Dedifferentiated amniotic fluid mesenchymal stem cell (primary cell): ENCODE measurements around the gene APP.

Experiments used
- DNase-seq: peaks from one replicate; pipeline ENCODE4 v3.0.0-alpha.2; 2016; ENCODE audit errors: extremely low spot score

APP gene

GRCh38 chr21:25979845-25980616 lies 190.5 kb downstream of the APP start:
- DNase-seq, result no peak

DNA sequence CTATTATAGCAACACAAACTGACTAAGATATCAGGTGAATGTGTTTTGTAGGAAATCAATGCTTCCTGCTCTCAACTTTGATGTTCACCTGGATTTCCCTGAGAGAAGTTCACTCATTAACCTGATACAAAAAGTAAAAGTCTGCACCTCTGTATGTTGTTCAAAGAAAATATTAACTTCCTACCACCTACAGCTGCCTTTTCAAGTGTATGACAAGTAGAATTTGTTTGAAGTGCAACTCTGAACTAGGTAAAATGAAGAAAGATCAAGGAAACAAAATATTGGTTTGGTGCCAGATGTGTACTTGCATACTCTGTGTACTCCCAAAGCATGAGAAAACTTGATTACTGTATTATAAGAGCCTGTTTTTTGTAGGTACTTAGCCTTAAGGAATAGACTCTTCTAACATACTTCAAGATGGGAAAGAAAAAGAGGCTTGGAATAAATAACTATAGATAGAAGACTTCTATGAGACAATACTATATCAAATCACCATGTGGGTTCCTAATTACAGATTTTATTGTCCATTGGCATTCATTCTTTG lies 193.4 kb downstream of the APP start:
- no peak for DNase-seq

DNA sequence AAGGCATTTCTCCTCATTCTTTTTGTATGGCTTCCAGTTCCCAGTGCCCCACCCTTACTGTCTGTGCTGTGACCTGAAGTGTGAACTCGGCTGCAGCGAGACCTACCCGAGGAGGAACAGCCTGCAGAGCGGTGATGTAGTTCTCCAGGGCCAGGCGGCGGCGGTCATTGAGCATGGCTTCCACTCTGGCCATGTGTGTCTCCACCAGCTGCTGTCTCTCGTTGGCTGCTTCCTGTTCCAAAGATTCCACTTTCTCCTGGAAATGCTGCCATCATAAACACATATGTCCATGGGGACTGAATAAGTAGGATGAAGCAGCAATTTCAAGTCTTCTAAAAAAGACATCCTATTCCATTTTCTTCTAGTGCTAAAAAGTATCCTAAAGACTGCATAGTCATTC lies 195.6 kb downstream of the APP start:
- DNase-seq, result no peak

DNA sequence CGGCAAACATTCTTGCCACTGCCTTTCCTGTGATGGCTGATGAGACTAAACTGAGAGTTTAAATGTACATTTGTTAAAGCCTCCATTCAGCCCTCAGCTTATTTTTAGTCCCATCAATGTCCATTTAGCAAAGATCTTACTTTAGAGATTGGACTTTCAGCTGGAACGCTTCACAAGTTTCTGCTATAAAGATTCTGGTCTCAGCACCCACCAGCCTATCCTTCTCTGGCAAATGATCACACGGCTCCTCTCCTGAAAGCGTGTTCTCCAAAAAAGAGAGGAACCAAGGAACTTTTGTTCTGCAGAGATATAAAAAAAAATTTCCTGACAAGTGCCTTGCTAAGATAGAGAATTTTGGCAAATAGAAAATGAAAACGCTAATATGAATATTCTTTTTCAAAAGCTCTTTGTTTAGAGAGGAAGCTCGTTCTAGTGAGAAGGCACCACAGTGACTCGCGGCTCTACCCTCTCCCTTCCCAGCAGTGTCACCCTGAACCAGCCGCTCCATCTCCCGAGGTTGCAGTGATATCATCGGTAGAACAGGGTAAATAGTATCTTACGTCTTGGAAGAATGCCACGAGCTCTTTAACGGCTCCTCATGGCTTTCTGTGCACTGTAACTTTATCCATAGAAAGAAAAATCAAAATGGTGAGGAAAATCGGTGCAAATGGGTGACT lies 200.2 kb downstream of the APP start:
- no peak for DNase-seq

DNA sequence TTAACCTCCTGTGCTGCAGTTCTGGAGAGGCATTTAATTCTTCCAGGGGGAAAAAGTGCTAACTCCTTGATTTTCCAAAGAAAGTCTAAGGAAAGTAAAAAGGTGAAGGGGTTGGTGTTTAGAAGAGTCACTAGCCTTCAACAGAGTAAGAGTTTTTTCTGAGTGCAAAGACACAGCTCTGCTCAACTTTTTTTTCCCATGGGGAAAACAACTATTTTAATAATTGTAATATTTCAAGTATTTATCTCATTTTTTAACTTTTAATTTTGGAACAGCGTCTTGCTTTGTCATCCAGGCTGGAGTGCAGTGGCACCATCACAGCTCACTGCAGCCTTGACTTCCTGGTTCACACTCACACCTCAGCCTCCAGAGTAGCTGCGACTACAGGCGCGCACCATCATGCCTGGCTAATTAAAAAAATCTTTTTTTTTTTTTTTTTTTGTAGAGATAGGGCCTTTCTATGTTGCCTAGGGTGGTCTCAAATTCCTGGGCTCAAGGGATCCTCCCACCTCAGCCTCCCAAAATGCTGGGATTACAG lies 202.6 kb downstream of the APP start:
- DNase-seq, result no peak

DNA sequence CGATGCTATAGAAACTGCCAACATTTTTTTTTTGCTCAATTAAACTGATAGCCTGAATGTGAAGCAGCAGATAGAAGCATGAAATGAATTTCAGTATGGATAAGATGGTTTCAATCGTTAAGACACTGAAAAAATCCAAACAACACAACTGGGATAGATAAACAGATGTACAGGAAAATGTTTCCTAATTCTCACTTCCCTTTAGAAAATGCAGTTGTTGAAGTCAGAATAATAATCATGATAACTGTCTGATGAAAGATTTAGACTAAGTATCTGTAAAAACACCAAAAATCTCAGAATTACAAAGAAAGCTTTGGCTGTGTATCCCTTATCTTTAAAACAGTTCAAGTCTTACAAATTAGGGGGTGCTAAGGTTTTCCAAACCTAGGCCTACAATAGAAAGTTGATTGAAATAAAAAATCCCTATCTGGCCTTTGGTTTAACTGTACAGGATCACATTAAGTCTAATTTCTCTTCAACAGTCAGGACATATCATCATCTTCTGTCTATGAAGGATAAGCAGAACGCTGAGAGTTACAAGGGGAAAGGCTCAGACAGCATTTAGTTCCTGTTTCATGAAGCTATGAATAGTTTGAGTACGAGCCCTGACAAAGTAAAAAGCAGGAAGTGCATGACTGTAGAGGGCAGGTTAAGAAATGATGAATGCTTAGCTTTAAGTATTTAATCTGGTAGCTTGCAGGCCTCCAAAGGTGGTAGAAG lies 203.2 kb downstream of the APP start:
- DNase-seq, result no peak

GRCh38 chr21:25965951-25966707 lies 204.4 kb downstream of the APP start:
- no peak for DNase-seq

GRCh38 chr21:25964926-25965325 lies 205.6 kb downstream of the APP start:
- no peak for DNase-seq

DNA sequence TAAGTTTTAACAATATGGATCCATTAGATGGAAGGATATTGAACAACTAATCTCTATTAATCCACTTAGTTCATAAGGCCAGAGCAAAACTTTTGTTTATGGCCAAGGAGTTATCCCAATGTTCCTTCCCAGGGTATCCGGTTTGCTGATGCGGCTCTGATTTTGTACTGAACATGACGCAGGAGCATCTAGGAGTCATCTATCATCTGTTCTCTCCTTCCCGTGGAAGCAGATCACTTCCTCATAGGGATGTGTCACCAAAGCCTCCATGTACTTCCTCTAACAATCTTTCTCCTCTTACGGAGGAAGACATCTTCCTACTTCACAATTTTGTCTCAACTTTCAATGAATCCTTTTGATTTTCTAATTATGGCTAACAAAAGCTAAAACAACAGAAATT lies 206.6 kb downstream of the APP start:
- DNase-seq, result no peak

DNA sequence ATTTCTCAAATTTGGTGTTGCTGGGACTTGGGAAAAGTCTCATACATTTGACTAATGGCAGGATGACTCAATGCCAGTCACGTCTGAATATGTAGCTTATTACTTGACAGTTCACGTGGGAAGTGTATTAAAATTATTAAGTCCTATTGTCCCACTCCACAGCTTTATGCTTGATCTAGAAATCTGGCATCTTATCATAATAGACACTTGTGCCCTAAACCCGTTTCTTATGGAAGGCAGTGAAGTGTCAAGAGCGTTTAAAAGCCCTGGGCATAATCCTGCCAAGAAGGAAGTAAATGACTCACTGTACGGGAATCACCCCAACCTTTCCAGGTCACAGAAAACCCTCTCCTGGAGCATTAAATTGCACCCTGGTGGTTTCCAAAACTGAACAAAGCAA lies 207.4 kb downstream of the APP start:
- DNase-seq, result no peak

GRCh38 chr21:25961042-25961441 lies 209.5 kb downstream of the APP start:
- no peak for DNase-seq

DNA sequence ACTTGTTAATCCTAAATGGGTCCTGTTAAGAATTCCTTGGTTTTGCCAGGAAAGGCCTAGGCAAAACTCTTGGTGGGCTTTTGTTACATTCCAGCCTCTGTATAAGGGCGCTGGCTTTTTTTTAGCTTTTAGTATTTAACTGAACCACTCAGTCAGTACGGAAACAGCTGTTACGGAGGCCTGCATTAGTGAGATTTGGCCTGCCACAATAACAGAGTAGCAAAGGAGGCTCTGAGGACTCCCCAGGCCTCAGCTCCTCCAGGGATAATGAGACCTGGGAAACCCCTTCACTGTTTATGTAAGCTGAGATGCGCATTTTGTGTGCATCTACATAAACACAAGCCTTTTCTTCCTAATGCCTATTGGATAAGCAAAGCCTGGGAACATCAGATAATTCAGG lies 210.2 kb downstream of the APP start:
- no peak for DNase-seq

GRCh38 chr21:25959799-25960198 lies 210.8 kb downstream of the APP start:
- no peak for DNase-seq

- DNase-seq, result peak; percentile 24
These were observed 213.4 kb downstream of the APP start for GRCh38 chr21:25956993-25957714.

DNA sequence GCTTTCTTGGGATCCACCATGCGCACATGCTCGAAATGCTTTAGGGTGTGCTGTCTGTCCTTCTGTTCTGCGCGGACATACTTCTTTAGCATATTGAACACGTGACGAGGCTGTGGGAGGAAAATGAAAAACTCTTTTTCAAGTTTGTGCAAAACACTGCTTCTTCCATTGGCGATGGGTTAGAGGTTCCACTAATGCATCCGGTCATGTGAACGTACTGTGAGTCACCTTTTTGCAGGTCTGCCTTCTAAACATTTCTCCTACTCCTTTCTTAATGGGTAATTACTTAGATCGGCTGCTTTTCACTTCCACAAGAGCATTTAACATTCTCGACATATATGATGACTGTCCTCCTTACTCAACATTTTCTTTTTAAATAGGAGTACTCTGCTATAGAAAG lies 214.9 kb downstream of the APP start:
- DNase-seq, result no peak

DNA sequence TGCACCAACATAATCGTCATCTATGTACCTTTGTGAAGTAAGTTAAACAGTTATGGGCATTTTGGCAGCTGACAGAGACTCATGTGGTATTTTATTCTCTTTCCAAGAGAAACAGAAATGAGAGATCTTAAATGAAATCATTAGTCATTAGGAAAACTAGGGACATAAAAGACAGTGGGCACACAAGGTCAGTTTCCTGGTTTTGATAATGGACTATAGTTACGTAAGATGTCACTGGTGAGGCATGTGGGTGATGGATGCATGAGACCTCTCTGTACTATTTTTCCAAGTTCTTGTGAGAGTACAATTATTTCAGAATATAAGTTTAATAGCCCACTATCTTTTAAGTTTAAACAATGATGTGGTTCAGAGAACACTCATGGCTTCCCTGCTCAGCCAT lies 216.9 kb downstream of the APP start:
- DNase-seq, result no peak

DNA sequence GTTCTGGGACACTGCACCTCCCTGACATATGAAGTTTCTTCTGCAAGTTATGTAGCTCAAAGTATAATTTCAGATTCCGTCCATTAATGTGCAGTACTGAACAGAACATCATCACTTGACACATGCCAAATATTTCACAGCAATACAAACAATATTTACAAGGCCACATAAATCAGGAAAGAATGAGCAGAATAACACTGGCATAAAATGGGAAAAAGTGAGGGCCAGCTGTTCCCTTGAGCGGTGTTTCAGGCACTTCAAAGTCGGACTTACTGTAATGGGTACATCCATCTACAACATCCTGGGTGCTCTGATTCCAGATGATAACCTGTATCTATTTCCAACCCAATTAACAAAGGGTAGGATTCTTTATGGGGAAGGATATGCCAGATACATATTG lies 217.4 kb downstream of the APP start:
- no peak for DNase-seq

DNA sequence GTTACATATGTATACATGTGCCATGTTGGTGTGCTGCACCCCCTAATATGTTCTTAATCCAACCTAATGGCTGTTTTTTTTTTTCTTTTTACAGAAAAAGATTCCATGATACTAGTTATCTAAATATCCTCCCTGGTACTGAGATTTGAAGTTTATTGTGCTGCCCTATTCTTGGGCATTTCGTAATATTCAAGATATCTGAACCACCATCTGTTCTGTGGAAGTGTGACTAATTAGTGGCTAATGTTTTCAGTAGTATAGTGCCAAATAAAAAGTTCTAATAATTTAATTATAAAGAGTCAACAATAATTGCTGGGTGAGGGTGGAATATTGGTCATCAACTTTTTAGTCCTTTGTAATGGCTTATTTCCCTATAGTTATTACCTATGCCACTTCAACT lies 218.3 kb downstream of the APP start:
- no peak for DNase-seq

DNA sequence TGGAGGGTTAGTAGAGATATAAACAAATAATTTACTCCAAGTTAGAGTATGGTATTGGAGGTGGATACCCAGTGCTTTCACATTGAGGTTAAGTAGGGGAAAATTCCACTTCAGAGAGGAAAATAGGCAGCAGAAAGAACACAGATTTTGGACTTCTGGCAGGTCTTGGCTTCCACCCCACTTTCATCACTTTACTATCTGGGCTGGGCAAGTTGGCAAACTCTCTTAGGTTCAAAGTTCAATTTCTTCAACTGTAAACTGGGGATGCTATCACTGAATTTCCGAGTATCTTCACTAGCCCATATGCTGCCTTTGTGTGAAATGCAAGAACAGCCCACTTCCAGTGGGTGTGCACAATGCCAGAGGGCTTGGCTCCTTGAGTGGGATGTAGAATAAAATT lies 220.9 kb downstream of the APP start:
- DNase-seq, result no peak

DNA sequence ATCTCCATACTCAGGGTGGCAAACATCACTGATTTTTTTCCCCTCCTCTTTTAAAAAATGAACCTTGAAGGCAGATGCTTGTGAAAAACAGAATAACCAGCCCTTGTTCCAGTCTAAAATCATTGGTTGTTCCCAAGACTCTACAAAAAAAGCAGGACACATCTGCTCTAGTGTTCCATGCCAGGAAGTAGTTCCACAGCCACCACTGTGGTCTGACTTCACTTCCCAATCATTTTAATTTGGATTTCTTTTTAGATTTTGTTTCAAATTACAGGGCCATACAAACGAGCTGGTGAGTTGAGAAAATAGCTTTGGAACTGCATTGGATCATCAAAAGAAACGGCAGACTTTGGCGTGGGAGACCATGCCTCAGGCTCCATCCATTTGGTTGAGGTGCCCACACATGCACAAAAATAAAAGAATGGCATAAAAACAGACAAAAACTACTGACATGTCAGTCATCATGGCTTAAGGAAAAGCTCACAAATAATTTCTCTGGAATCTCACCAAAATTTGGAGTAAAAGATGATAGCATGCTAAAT lies 225.8 kb downstream of the APP start:
- DNase-seq, result no peak

DNA sequence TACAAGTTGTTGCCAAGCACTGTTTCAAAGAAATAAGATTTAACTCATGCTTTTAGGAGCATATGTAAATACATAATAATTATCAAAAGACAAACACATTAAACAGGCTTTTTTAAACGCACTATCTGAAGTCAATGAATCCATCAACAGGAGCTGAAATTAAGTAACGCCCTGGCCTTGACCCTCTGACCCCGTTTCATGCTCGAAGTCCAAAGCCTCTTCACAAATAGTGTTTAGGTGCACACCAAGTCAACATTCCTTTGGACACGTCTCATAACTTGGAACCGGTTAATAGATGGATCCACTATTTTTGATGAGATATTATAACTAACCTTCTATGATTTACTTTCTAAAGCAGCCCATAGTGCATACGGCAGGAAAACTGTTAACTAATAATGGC lies 226.5 kb downstream of the APP start:
- DNase-seq, result no peak
